HEK293 (cell line): Measurements from ENCODE around the gene ZNF747.

Source experiments
- CTCF ChIA-PET: fragments of 350-600 bp; formaldehyde crosslinking; extraction: SDS; loops from one replicate; lab custom pipeline; 2021; ENCODE audit warnings: antibody characterized with exemption; lab: Yijun Ruan, JAX
- POLR2A ChIA-PET: fragments of 300-600 bp; formaldehyde crosslinking; extraction: SDS; loops from one replicate; lab custom pipeline; 2020; ENCODE audit warnings: antibody characterized with exemption, inconsistent platforms; lab: Yijun Ruan, JAX
- H3K27ac ChIP-seq: fragments of 200-500 bp; sonication (Bioruptor generic); 2 replicates; pipeline ENCODE4 v1.5.1; 2014; ENCODE audit warnings: low read depth, low read length, control low read depth, inconsistent platforms; ENCODE audit errors: extremely low read depth
- H3K36me3 ChIP-seq, 2 experiments: fragments of 200-500 bp in 1 of 2; sonication (Bioruptor generic) in 1 of 2; 1 replicate in 1 of 2; 2 replicates in 1 of 2; pipeline ENCODE4 v1.5.1; 2014 to 2017; ENCODE audit warnings: inconsistent platforms in 2 of 2, low read length in 2 of 2; ENCODE audit not compliant: control insufficient read depth in 2 of 2, insufficient read depth in 1 of 2
- H3K4me1 ChIP-seq: fragments of 200-500 bp; sonication (Bioruptor generic); 2 replicates; pipeline ENCODE4 v1.5.1; 2014; ENCODE audit warnings: mild to moderate bottlenecking, low read length, inconsistent platforms; ENCODE audit not compliant: control insufficient read depth, insufficient read depth
- H3K4me3 ChIP-seq: 2 replicates; pipeline ENCODE4 v1.5.1; 2011; ENCODE audit warnings: low read depth, mild to moderate bottlenecking, control low read depth, low read length, moderate library complexity
- H3K9me3 ChIP-seq: fragments of 200-500 bp; sonication (Bioruptor generic); 2 replicates; pipeline ENCODE4 v1.5.1; 2014; ENCODE audit warnings: low read depth, low read length, inconsistent platforms; ENCODE audit not compliant: control insufficient read depth, insufficient read depth
- EGR2 ChIP-seq: fragments of 450-650 bp; formaldehyde crosslinking; IDR thresholded peaks from 2 replicates; pipeline ENCODE4 v1.5.1; 2016; ENCODE audit warnings: low read depth, missing biosample characterization, missing genetic modification characterization
- KLF10 ChIP-seq: fragments of 450-650 bp; IDR thresholded peaks from 2 replicates; pipeline ENCODE4 v1.5.1; 2018; ENCODE audit warnings: missing biosample characterization, mild to moderate bottlenecking, missing genetic modification characterization
- KLF7 ChIP-seq: fragments of 450-650 bp; formaldehyde crosslinking; IDR thresholded peaks from 2 replicates; pipeline ENCODE4 v1.5.1; 2016; ENCODE audit warnings: missing biosample characterization, missing genetic modification characterization, borderline replicate concordance
- MZF1 ChIP-seq: fragments of 450-650 bp; formaldehyde crosslinking; IDR thresholded peaks from 2 replicates; pipeline ENCODE4 v1.5.1; 2017; ENCODE audit warnings: missing biosample characterization, missing genetic modification characterization, borderline replicate concordance
- PBX3 ChIP-seq: sonication (generic); formaldehyde crosslinking; IDR thresholded peaks from 2 replicates; pipeline ENCODE4 v1.8.1; 2022; ENCODE audit warnings: mild to moderate bottlenecking, moderate library complexity, missing genetic modification reagents
- SCRT1 ChIP-seq: fragments of 450-650 bp; formaldehyde crosslinking; IDR thresholded peaks from 2 replicates; pipeline ENCODE4 v1.5.1; 2016; ENCODE audit warnings: missing biosample characterization, missing genetic modification characterization, borderline replicate concordance
- SP2 ChIP-seq: fragments of 450-650 bp; formaldehyde crosslinking; IDR thresholded peaks from 2 replicates; pipeline ENCODE4 v1.5.1; 2016; ENCODE audit warnings: missing biosample characterization, missing genetic modification characterization
- SP3 ChIP-seq: fragments of 450-650 bp; formaldehyde crosslinking; IDR thresholded peaks from 2 replicates; pipeline ENCODE4 v1.5.1; 2016; ENCODE audit warnings: missing biosample characterization, missing genetic modification characterization
- SP7 ChIP-seq: fragments of 450-650 bp; formaldehyde crosslinking; IDR thresholded peaks from 2 replicates; pipeline ENCODE4 v1.5.1; 2016; ENCODE audit warnings: missing biosample characterization, missing genetic modification characterization
- YY1 ChIP-seq: fragments of 450-650 bp; formaldehyde crosslinking; IDR thresholded peaks from 2 replicates; pipeline ENCODE4 v1.5.1; 2018; ENCODE audit warnings: missing biosample characterization, missing genetic modification characterization
- ZBTB8A ChIP-seq: fragments of 450-650 bp; formaldehyde crosslinking; IDR thresholded peaks from 2 replicates; pipeline ENCODE4 v1.5.1; 2016; ENCODE audit warnings: missing biosample characterization, missing genetic modification characterization
- ZFP69B ChIP-seq: fragments of 450-650 bp; formaldehyde crosslinking; IDR thresholded peaks from 2 replicates; pipeline ENCODE4 v1.5.1; 2016; ENCODE audit warnings: missing biosample characterization, missing genetic modification characterization
- ZIC2 ChIP-seq: fragments of 450-650 bp; formaldehyde crosslinking; IDR thresholded peaks from 2 replicates; pipeline ENCODE4 v1.5.1; 2016; ENCODE audit warnings: missing biosample characterization, missing genetic modification characterization
- ZNF10 ChIP-seq: fragments of 450-650 bp; formaldehyde crosslinking; IDR thresholded peaks from 2 replicates; pipeline ENCODE4 v1.5.1; 2017; ENCODE audit warnings: missing biosample characterization, missing genetic modification characterization
- ZNF133 ChIP-seq: fragments of 450-650 bp; formaldehyde crosslinking; IDR thresholded peaks from 2 replicates; pipeline ENCODE4 v1.5.1; 2016; ENCODE audit warnings: missing biosample characterization, missing genetic modification characterization
- ZNF146 ChIP-seq: fragments of 450-650 bp; formaldehyde crosslinking; IDR thresholded peaks from 2 replicates; pipeline ENCODE4 v1.5.1; 2016; ENCODE audit warnings: missing biosample characterization, missing genetic modification characterization
- ZNF169 ChIP-seq: fragments of 450-650 bp; formaldehyde crosslinking; IDR thresholded peaks from 2 replicates; pipeline ENCODE4 v1.5.1; 2016; ENCODE audit warnings: missing biosample characterization, missing genetic modification characterization
- ZNF175 ChIP-seq: fragments of 450-650 bp; formaldehyde crosslinking; IDR thresholded peaks from 2 replicates; pipeline ENCODE4 v1.5.1; 2016; ENCODE audit warnings: missing biosample characterization, missing genetic modification characterization
- ZNF513 ChIP-seq: fragments of 450-650 bp; IDR thresholded peaks from 2 replicates; pipeline ENCODE4 v1.5.1; 2018; ENCODE audit warnings: missing biosample characterization, missing genetic modification characterization
- ZNF544 ChIP-seq: fragments of 450-650 bp; formaldehyde crosslinking; IDR thresholded peaks from 2 replicates; pipeline ENCODE4 v1.5.0; 2017; ENCODE audit warnings: missing biosample characterization, missing genetic modification characterization
- ZNF623 ChIP-seq: fragments of 450-650 bp; formaldehyde crosslinking; IDR thresholded peaks from 2 replicates; pipeline ENCODE4 v1.5.1; 2016; ENCODE audit warnings: missing biosample characterization, missing genetic modification characterization
- ZNF629 ChIP-seq: fragments of 450-650 bp; formaldehyde crosslinking; IDR thresholded peaks from 2 replicates; pipeline ENCODE4 v1.5.1; 2017; ENCODE audit warnings: missing biosample characterization, missing genetic modification characterization
- ZNF677 ChIP-seq: fragments of 450-650 bp; IDR thresholded peaks from 2 replicates; pipeline ENCODE4 v1.5.0; 2018; ENCODE audit warnings: missing biosample characterization, mild to moderate bottlenecking, missing genetic modification characterization, moderate library complexity
- ZNF777 ChIP-seq: fragments of 450-650 bp; formaldehyde crosslinking; IDR thresholded peaks from 2 replicates; pipeline ENCODE4 v1.5.1; 2017; ENCODE audit warnings: missing biosample characterization, missing genetic modification characterization, borderline replicate concordance
- ZSCAN16 ChIP-seq: fragments of 450-650 bp; formaldehyde crosslinking; IDR thresholded peaks from 2 replicates; pipeline ENCODE4 v1.5.1; 2016; ENCODE audit warnings: missing biosample characterization, missing genetic modification characterization
- TF ChIP-seq, protein P1 (sequence below): fragments of 450-650 bp; formaldehyde crosslinking; IDR thresholded peaks from 2 replicates; pipeline ENCODE4 v1.5.1; 2017; ENCODE audit warnings: missing biosample characterization, missing genetic modification characterization
- TF ChIP-seq, protein P2 (sequence below): fragments of 450-650 bp; formaldehyde crosslinking; IDR thresholded peaks from 2 replicates; pipeline ENCODE4 v1.5.1; 2016; ENCODE audit warnings: missing biosample characterization, missing genetic modification characterization
- TF ChIP-seq, protein P3 (sequence below): fragments of 450-650 bp; formaldehyde crosslinking; optimal IDR thresholded peaks from 2 replicates; pipeline ENCODE3; 2016; ENCODE audit warnings: missing biosample characterization, mild to moderate bottlenecking, missing genetic modification characterization

ZNF747 gene

GRCh38 chr16:30526823-30527634 is 7.6 kb downstream of the ZNF747 start (continued):
- peak; percentile 87 for TF ChIP-seq SP7
- no peak for TF ChIP-seq ZSCAN16
- TF ChIP-seq SP2 (tag by site-specific recombination): peak; percentile 100
- TF ChIP-seq ZNF146 (tag by site-specific recombination): peak; percentile 40; the same call in 1 of the 2 replicates
- TF ChIP-seq ZIC2 (tag by site-specific recombination): peak; percentile 83
- no peak for TF ChIP-seq ZNF133 (tag by site-specific recombination)
- no peak for TF ChIP-seq SCRT1
- 0 out of 2 replicates have a peak, but pooled peaks have one; percentile 21 for TF ChIP-seq ZNF623 (tag by site-specific recombination)
- TF ChIP-seq ZNF10 (tag by site-specific recombination): 0 out of 2 replicates have a peak, but pooled peaks have one; percentile 27
- peak; percentile 76; the same call in 1 of the 2 replicates for TF ChIP-seq KLF7 (tag by site-specific recombination)

GRCh38 chr16:30526137-30526822 is 8.4 kb downstream of the ZNF747 start, which contains the start of gene ZNF768:
Gene ZNF768 (minus strand): TSS chr16:30526566. CDS start chr16:30526413, 153 bp downstream.
- no peaks in the 10 kb centered on the region for H3K9me3 ChIP-seq
- CTCF ChIA-PET: interaction anchor here (0.6 to 0.9 kb wide), 2 partner anchors 32 to 102 kb away, joined by 3 read pairs; no protein-coding TSS in a partner anchor
- H3K4me3 ChIP-seq: peak within 1 kb of the TSS; percentile 82
- POLR2A ChIA-PET: interaction anchor here (0.6 to 1.8 kb wide), 13 partner anchors 10 to 156 kb away, joined by 3 to 25 read pairs (median 4); partner anchors contain the start of genes TBC1D10B, ZNF48, ZNF688 and ZNF689
- H3K27ac ChIP-seq: peak within 1 kb of the TSS; percentile 92
- H3K36me3 ChIP-seq: peaks cover 0 to 24% of the 10 kb centered on the region in 2 experiments; a peak in 2 of 3 replicates
- peaks cover 9% of the 10 kb centered on the region for H3K4me1 ChIP-seq
- TF ChIP-seq ZNF169 (no peak), ZNF677 (tag by site-specific recombination) (no peak), ZNF513 (tag by site-specific recombination) (no peak), YY1 (tag by site-specific recombination) (0 out of 2 replicates have a peak, but pooled peaks have one; percentile 27), ZFP69B (tag by site-specific recombination) (no peak), ZBTB8A (tag by site-specific recombination) (peak; percentile 15; the same call in 1 of the 2 replicates), ZNF175 (tag by site-specific recombination) (no peak), PBX3 (CRISPR knock-in tag) (no peak), MZF1 (no peak), EGR2 (no peak), ZNF777 (no peak), ZNF146 (tag by site-specific recombination) (no peak), ZNF544 (tag by site-specific recombination) (no peak), KLF10 (tag by site-specific recombination) (no peak; the same call in 1 of the 2 replicates), SP3 (tag by site-specific recombination) (peak; percentile 46; the same call in 1 of the 2 replicates), ZNF629 (tag by site-specific recombination) (peak; percentile 23; the same call in 1 of the 2 replicates)
- TF ChIP-seq, protein P1, sequence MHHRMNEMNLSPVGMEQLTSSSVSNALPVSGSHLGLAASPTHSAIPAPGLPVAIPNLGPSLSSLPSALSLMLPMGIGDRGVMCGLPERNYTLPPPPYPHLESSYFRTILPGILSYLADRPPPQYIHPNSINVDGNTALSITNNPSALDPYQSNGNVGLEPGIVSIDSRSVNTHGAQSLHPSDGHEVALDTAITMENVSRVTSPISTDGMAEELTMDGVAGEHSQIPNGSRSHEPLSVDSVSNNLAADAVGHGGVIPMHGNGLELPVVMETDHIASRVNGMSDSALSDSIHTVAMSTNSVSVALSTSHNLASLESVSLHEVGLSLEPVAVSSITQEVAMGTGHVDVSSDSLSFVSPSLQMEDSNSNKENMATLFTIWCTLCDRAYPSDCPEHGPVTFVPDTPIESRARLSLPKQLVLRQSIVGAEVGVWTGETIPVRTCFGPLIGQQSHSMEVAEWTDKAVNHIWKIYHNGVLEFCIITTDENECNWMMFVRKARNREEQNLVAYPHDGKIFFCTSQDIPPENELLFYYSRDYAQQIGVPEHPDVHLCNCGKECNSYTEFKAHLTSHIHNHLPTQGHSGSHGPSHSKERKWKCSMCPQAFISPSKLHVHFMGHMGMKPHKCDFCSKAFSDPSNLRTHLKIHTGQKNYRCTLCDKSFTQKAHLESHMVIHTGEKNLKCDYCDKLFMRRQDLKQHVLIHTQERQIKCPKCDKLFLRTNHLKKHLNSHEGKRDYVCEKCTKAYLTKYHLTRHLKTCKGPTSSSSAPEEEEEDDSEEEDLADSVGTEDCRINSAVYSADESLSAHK (tag by site-specific recombination): no peak
- TF ChIP-seq, protein P2, sequence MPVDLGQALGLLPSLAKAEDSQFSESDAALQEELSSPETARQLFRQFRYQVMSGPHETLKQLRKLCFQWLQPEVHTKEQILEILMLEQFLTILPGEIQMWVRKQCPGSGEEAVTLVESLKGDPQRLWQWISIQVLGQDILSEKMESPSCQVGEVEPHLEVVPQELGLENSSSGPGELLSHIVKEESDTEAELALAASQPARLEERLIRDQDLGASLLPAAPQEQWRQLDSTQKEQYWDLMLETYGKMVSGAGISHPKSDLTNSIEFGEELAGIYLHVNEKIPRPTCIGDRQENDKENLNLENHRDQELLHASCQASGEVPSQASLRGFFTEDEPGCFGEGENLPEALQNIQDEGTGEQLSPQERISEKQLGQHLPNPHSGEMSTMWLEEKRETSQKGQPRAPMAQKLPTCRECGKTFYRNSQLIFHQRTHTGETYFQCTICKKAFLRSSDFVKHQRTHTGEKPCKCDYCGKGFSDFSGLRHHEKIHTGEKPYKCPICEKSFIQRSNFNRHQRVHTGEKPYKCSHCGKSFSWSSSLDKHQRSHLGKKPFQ (tag by site-specific recombination): no peak
- TF ChIP-seq, protein P3, sequence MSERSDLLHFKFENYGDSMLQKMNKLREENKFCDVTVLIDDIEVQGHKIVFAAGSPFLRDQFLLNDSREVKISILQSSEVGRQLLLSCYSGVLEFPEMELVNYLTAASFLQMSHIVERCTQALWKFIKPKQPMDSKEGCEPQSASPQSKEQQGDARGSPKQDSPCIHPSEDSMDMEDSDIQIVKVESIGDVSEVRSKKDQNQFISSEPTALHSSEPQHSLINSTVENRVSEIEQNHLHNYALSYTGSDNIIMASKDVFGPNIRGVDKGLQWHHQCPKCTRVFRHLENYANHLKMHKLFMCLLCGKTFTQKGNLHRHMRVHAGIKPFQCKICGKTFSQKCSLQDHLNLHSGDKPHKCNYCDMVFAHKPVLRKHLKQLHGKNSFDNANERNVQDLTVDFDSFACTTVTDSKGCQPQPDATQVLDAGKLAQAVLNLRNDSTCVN: no peak
